ENCODE results near the gene TTC3. TPM values are rescaled to one million over a fixed set of nuclear protein-coding genes. Genes with fewer than 3 reads are reported as not detected.

Gene TTC3
- total and polyA plus RNA-seq, 2 donors (not counting 1 experiment from before 2014, with no cell fraction given) = 42.0 to 163 TPM

- POLR2A ChIA-PET = no interaction called here
- Histone ChIP-seq H3K4me2 (replicated peaks; ENCODE audit: low read depth, low read length, poor library complexity, severe bottlenecking) (no peak overlapping the region), H3K4me1 (ENCODE audit: control insufficient read depth in 2 of 2, insufficient read depth in 2 of 2, low read length in 2 of 2) (no peaks in the 10 kb centered on the region), H3K4me3 (ENCODE audit: control extremely low read depth in 1 of 5, extremely low read depth in 1 of 5, insufficient read depth in 1 of 5, low read depth in 2 of 5, low read length in 4 of 5) (no peak overlapping the region), H3K9me3 (ENCODE audit: control extremely low read depth in 1 of 3, control insufficient read depth in 2 of 3, insufficient read depth in 1 of 3, low read length in 2 of 3) (no peaks in the 10 kb centered on the region), H3K79me2 (ENCODE audit: control insufficient read depth, insufficient read depth, low read length) (no peaks in the 10 kb centered on the region), H3K27me3 (replicated peaks in 1 of 4; ENCODE audit: control extremely low read depth in 1 of 4, control insufficient read depth in 3 of 4, insufficient read depth in 4 of 4, low read length in 3 of 4) (no peaks in the 10 kb centered on the region), H3K9ac (ENCODE audit: low read length) (no peak overlapping the region), H2AFZ (ENCODE audit: insufficient read depth, low read depth, low read length, poor library complexity, severe bottlenecking) (no peak overlapping the region), H3K36me3 (replicated peaks in 1 of 2; ENCODE audit: control extremely low read depth in 1 of 2, control insufficient read depth in 1 of 2, extremely low read depth in 1 of 2, insufficient read depth in 2 of 2, low read length in 1 of 2) (peaks cover 2 to 59% of the 10 kb centered on the region in 2 experiments), H3K27ac (ENCODE audit: low read length in 2 of 2) (no peak overlapping the region), H4K20me1 (ENCODE audit: control insufficient read depth, insufficient read depth, low read length, poor library complexity, severe bottlenecking) (no peaks in the 10 kb centered on the region)
- Mint-ChIP-seq H3K9me3 (ENCODE audit: insufficient read depth) (no peaks in the 10 kb centered on the region), H3K4me1 (no peaks in the 10 kb centered on the region), H3K27ac (no peak overlapping the region), H3K4me3 (no peak overlapping the region), H3K27me3 (no peaks in the 10 kb centered on the region)
- 95% methylated on average over 3 of the region's 3 CpGs for WGBS (ENCODE audit: insufficient coverage)
- TF ChIP-seq EZH2 (IDR thresholded peaks at IDR 0.05; ENCODE audit: borderline replicate concordance, insufficient read depth, low read depth, low read length, poor library complexity, severe bottlenecking) = no peak
- TF ChIP-seq, protein P1, sequence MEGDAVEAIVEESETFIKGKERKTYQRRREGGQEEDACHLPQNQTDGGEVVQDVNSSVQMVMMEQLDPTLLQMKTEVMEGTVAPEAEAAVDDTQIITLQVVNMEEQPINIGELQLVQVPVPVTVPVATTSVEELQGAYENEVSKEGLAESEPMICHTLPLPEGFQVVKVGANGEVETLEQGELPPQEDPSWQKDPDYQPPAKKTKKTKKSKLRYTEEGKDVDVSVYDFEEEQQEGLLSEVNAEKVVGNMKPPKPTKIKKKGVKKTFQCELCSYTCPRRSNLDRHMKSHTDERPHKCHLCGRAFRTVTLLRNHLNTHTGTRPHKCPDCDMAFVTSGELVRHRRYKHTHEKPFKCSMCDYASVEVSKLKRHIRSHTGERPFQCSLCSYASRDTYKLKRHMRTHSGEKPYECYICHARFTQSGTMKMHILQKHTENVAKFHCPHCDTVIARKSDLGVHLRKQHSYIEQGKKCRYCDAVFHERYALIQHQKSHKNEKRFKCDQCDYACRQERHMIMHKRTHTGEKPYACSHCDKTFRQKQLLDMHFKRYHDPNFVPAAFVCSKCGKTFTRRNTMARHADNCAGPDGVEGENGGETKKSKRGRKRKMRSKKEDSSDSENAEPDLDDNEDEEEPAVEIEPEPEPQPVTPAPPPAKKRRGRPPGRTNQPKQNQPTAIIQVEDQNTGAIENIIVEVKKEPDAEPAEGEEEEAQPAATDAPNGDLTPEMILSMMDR (IDR thresholded peaks at IDR 0.05) = no peak
- intact Hi-C loops (cut with micrococcal nuclease) = no loop called here
- DNase-seq (no peak), ATAC-seq (ENCODE audit: low read depth) (no peak)
- CTCF ChIA-PET = no interaction called here
Measured at GRCh38 chr21:37195059-37195458, 122.0 kb downstream of the TTC3 start.

GRCh38 chr21:37195610-37196009 is 122.6 kb downstream of the TTC3 start:
- Mint-ChIP-seq H3K4me1 (no peaks in the 10 kb centered on the region), H3K27ac (no peak overlapping the region), H3K9me3 (ENCODE audit: insufficient read depth) (no peaks in the 10 kb centered on the region), H3K27me3 (no peaks in the 10 kb centered on the region), H3K4me3 (no peak overlapping the region)
- POLR2A ChIA-PET = no interaction called here
- CTCF ChIA-PET = no interaction called here
- no peaks in the 10 kb centered on the region for H4K20me1 ChIP-seq (ENCODE audit: control insufficient read depth, insufficient read depth, low read length, poor library complexity, severe bottlenecking)
- H3K4me2 ChIP-seq (replicated peaks; ENCODE audit: low read depth, low read length, poor library complexity, severe bottlenecking) = no peak overlapping the region
- TF ChIP-seq, protein P1 (IDR thresholded peaks at IDR 0.05) = no peak
- no peak for TF ChIP-seq EZH2 (IDR thresholded peaks at IDR 0.05; ENCODE audit: borderline replicate concordance, insufficient read depth, low read depth, low read length, poor library complexity, severe bottlenecking)
- no peak overlapping the region for H3K9ac ChIP-seq (ENCODE audit: low read length)
- intact Hi-C loops (cut with micrococcal nuclease) = no loop called here
- ATAC-seq (ENCODE audit: low read depth) = no peak
- peaks cover 2 to 60% of the 10 kb centered on the region in 2 experiments for H3K36me3 ChIP-seq (replicated peaks in 1 of 2; ENCODE audit: control extremely low read depth in 1 of 2, control insufficient read depth in 1 of 2, extremely low read depth in 1 of 2, insufficient read depth in 2 of 2, low read length in 1 of 2)
- DNase-seq = no peak
- no peak overlapping the region for H3K27ac ChIP-seq (ENCODE audit: low read length in 2 of 2)
- no peaks in the 10 kb centered on the region for H3K79me2 ChIP-seq (ENCODE audit: control insufficient read depth, insufficient read depth, low read length)
- no peak overlapping the region for H3K4me3 ChIP-seq (ENCODE audit: control extremely low read depth in 1 of 5, extremely low read depth in 1 of 5, insufficient read depth in 1 of 5, low read depth in 2 of 5, low read length in 4 of 5)
- H3K27me3 ChIP-seq (replicated peaks in 1 of 4; ENCODE audit: control extremely low read depth in 1 of 4, control insufficient read depth in 3 of 4, insufficient read depth in 4 of 4, low read length in 3 of 4) = no peaks in the 10 kb centered on the region
- H3K4me1 ChIP-seq (ENCODE audit: control insufficient read depth in 2 of 2, insufficient read depth in 2 of 2, low read length in 2 of 2) = no peaks in the 10 kb centered on the region
- H2AFZ ChIP-seq (ENCODE audit: insufficient read depth, low read depth, low read length, poor library complexity, severe bottlenecking) = no peak overlapping the region
- WGBS (ENCODE audit: insufficient coverage) = 95% methylated on average over 15 of the region's 15 CpGs
- no peaks in the 10 kb centered on the region for H3K9me3 ChIP-seq (ENCODE audit: control extremely low read depth in 1 of 3, control insufficient read depth in 2 of 3, insufficient read depth in 1 of 3, low read length in 2 of 3)

Data from B cell (primary cell).